ENCODE results near the gene NF1.
"Not testable (repeated sequence)": the region's sequence is repeated elsewhere in the genome, so short reads cannot be mapped to it uniquely, and the experiment has no call there.

NF1 gene

GRCh38 chr17:31261601-31262000 is 166.8 kb downstream of the NF1 start:
- no peak for DNase-seq (ENCODE audit: low read depth)
- TF ChIP-seq CTCF (IDR thresholded peaks at IDR 0.05; ENCODE audit: control insufficient read depth, extremely low read depth, insufficient read depth): no peak
- no peak overlapping the region for H3K4me3 ChIP-seq (ENCODE audit: low read depth, low read length)

DNA sequence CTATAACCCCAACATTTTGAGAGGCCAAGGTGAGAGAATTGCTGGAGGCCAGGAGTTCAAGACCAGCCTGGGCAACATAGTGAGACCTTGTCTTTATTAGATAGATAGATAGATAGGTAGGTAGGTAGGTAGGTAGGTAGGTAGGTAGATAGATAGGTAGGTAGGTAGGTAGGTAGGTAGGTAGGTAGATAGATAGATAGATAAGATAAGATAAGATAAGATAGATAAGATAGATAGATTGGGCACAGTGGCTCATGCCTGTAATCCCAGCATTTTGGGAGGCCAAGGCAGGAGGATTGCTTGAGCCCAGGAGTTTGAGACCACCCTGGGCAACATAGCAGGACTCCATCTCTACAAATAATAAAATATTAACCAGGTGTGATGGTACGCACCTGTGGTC is 168.1 kb downstream of the NF1 start:
- H3K4me3 ChIP-seq (ENCODE audit: low read depth, low read length); DNase-seq (ENCODE audit: low read depth): not testable (repeated sequence)

GRCh38 chr17:31266042-31266441 is 171.3 kb downstream of the NF1 start:
- DNase-seq (ENCODE audit: low read depth): no peak
- peak; percentile 45 for TF ChIP-seq CTCF (IDR thresholded peaks at IDR 0.05; ENCODE audit: control insufficient read depth, extremely low read depth, insufficient read depth)
- H3K4me3 ChIP-seq (ENCODE audit: low read depth, low read length): no peak overlapping the region

DNA sequence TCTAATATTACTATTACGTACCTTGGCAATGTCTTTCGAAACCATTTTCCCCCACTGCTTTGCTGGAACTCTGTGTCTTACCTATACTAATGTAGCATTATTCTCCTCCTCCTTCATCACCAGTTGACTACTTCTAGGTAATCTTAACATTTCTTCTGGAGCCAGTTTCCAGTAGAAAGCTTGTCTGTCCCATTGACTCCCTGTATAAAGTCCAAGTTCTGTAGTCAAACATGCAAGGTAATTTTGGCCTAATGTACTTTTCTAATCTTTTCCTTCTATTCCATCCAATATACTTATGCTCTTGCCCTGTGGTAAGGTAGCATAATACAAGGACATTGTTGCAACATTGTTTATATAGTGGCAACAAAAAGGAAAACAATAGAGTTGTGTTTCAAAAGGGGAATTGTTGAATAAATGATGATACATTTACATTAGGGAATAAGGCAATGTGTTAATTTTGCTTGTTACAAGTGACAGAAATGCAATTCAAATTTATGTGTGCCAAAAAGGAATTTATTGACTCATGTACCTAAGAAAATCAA is 174.3 kb downstream of the NF1 start:
- no peak for DNase-seq (ENCODE audit: low read depth)
- no peak overlapping the region for H3K4me3 ChIP-seq (ENCODE audit: low read depth, low read length)
- no peak for TF ChIP-seq CTCF (IDR thresholded peaks at IDR 0.05; ENCODE audit: control insufficient read depth, extremely low read depth, insufficient read depth)

DNA sequence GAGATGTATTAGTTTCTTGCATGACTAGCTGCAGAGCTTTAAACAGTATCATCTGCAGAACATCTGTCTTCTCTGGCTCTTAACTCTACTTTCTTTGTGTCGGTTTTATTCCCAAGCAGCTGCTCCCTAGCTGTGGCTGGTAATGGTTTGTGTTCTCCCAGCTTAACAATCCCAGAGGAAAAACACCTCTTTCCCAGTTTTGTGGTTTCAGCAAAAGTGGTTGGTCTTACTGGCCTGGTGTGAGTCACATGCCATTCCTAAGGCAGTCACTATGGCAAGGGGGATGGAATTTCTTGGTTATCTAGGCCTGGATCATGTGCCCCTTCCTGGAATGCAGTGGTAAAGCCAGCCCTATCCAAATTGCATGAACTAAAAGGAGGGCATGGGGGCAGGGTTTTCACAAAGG is 174.8 kb downstream of the NF1 start:
- H3K4me3 ChIP-seq (ENCODE audit: low read depth, low read length): no peak overlapping the region

DNA sequence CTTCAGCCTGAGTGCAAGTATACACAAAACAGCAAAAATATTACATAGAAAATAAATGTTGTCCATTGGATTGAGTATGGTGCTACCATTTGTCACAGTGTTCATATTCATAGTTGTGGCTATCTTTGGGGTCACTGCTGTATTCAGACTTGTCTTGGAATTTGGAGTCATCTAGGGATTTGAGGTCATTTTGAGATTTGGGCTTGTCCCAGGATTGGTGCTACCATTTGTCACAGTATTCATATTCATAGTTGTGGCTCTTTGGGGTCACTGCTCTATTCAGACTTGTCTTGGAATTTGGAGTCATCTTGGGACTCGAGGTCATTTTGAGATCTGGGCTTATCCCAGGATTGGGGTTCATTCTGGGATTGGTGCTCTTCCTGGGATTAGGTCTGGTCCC is 177.5 kb downstream of the NF1 start:
- H3K4me3 ChIP-seq (ENCODE audit: low read depth, low read length): no peak overlapping the region
- TF ChIP-seq CTCF (IDR thresholded peaks at IDR 0.05; ENCODE audit: control insufficient read depth, extremely low read depth, insufficient read depth): no peak
- DNase-seq (ENCODE audit: low read depth): no peak

More for the DNA sequence above, 174.8 kb downstream of the NF1 start:
- TF ChIP-seq CTCF (IDR thresholded peaks at IDR 0.05; ENCODE audit: control insufficient read depth, extremely low read depth, insufficient read depth): no peak
- DNase-seq (ENCODE audit: low read depth): no peak

DNA sequence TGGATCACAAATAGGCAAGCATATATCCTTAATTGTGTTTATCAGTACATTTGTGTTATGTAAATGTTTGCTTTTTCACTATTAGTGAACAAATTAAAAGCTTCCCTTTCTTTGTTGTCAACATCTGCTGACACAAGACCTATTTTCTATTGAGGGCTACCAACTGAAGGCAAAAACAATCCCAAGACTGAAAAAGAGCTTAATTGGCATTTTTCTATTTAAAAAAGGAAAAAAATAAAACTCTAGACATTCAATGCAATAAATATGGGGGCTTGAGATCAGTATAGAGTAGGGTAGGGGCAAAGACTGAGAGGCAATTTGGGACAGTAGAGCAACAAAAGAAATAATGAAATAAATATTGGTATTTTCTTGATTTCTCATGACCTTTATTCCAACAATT is 178.0 kb downstream of the NF1 start:
- no peak for TF ChIP-seq CTCF (IDR thresholded peaks at IDR 0.05; ENCODE audit: control insufficient read depth, extremely low read depth, insufficient read depth)
- DNase-seq (ENCODE audit: low read depth): no peak
- no peak overlapping the region for H3K4me3 ChIP-seq (ENCODE audit: low read depth, low read length)

Measured in LNCaP clone FGC (cell line).